GM12878 (cell line): Measurements from ENCODE around the gene MYO3B.

Experiments
- CEBPB ChIP-seq, 2 experiments: fragments of 150-350 bp in 1 of 2; IDR thresholded peaks; 2 replicates each; pipeline ENCODE4 v1.6.1; 2012 to 2014; ENCODE audit warnings: low read depth in 2 of 2, low read length in 2 of 2, borderline replicate concordance in 1 of 2, inconsistent platforms in 1 of 2
- KDM1A ChIP-seq: fragments of 200-600 bp; sonication (generic); IDR thresholded peaks from 2 replicates; pipeline ENCODE4 v1.6.1; 2016; ENCODE audit warnings: borderline replicate concordance
- NRF1 ChIP-seq: conservative IDR thresholded peaks from 2 replicates; pipeline ENCODE4 v1.6.1; 2011; ENCODE audit warnings: mild to moderate bottlenecking, low read depth, low read length, improper control_type of control experiment
- POLR2A ChIP-seq: IDR thresholded peaks from 2 replicates; pipeline ENCODE4 v1.6.1; 2011; ENCODE audit warnings: low read depth, mild to moderate bottlenecking, low read length
- RELA ChIP-seq: fragments of 450-650 bp; IDR thresholded peaks from 2 replicates; pipeline ENCODE4 v1.8.0; 2014; ENCODE audit warnings: borderline replicate concordance; ENCODE audit not compliant: partially characterized antibody
- REST ChIP-seq: IDR thresholded peaks from 2 replicates; pipeline ENCODE4 v1.6.1; 2012; ENCODE audit warnings: mild to moderate bottlenecking, low read depth, low read length
- TAF1 ChIP-seq: IDR thresholded peaks from 2 replicates; pipeline ENCODE4 v1.6.1; 2011; ENCODE audit warnings: mild to moderate bottlenecking, low read depth, low read length, borderline replicate concordance
- TARDBP ChIP-seq: IDR thresholded peaks from 2 replicates; pipeline ENCODE4 v1.6.1; 2016; ENCODE audit warnings: borderline replicate concordance
- ZSCAN29 ChIP-seq: fragments of 450-650 bp; IDR thresholded peaks from 2 replicates; pipeline ENCODE4 v1.6.1; 2017; ENCODE audit warnings: mild to moderate bottlenecking, moderate library complexity
- TF ChIP-seq, protein P1 (sequence below), 3 experiments: IDR thresholded peaks in 2 of 3; conservative IDR thresholded peaks in 1 of 3; 2 replicates each; pipeline ENCODE4 v1.5.1; 2011; ENCODE audit warnings: low read depth in 3 of 3, low read length in 3 of 3, mild to moderate bottlenecking in 3 of 3, control low read depth in 2 of 3, moderate library complexity in 2 of 3, inconsistent platforms in 1 of 3, mixed read lengths in 1 of 3; ENCODE audit not compliant: control insufficient read depth in 2 of 3, insufficient read depth in 1 of 3; ENCODE audit errors: extremely low read depth in 1 of 3
- TF ChIP-seq, protein P2 (sequence below): fragments of 450-650 bp; IDR thresholded peaks from 2 replicates; pipeline ENCODE4 v1.6.1; 2014; ENCODE audit warnings: mild to moderate bottlenecking

DNA sequence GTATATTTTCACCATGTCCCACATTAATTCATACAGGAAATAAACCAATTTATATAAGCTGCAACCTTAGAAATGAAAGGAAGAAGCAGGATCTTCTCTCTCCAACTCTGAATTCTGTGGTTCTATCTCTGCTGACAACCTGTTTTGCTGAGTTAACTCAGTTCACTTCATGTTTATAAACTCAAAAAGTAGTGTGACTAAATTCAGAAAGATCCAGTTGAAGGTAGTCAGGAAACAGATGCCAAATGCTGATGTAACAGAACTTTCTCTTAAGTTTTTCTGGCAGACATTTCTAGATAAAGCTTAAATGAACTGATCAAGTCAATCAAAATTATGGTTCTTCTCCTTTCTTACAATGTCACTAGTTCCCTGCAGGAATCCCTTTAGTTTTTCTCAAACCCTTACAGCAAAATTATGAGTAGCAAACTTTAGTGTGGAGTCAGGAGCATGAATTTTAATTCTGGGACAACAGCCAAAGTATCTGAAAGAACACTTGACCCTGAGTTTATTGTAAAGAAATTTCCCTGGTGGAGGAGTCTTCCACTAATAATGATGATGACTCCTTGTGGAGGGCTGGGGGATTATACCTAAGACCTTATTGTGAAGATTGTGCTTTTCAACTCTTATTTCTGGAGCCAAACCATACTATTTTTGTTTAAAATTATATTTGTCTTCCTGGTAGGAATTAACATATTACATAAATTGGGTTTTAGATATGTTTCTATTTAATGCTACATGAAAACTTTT lies 216.9 kb downstream of the MYO3B start:
- TF ChIP-seq CEBPB (IDR thresholded peaks at IDR 0.05; ENCODE audit: borderline replicate concordance in 1 of 2, low read depth in 2 of 2, low read length in 2 of 2): no peak
- TF ChIP-seq, protein P1, sequence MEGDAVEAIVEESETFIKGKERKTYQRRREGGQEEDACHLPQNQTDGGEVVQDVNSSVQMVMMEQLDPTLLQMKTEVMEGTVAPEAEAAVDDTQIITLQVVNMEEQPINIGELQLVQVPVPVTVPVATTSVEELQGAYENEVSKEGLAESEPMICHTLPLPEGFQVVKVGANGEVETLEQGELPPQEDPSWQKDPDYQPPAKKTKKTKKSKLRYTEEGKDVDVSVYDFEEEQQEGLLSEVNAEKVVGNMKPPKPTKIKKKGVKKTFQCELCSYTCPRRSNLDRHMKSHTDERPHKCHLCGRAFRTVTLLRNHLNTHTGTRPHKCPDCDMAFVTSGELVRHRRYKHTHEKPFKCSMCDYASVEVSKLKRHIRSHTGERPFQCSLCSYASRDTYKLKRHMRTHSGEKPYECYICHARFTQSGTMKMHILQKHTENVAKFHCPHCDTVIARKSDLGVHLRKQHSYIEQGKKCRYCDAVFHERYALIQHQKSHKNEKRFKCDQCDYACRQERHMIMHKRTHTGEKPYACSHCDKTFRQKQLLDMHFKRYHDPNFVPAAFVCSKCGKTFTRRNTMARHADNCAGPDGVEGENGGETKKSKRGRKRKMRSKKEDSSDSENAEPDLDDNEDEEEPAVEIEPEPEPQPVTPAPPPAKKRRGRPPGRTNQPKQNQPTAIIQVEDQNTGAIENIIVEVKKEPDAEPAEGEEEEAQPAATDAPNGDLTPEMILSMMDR (IDR thresholded peaks at IDR 0.05 in 2 of 3, conservative IDR thresholded peaks at IDR 0.05 in 1 of 3; ENCODE audit: control insufficient read depth in 2 of 3, extremely low read depth in 1 of 3, insufficient read depth in 1 of 3, low read depth in 3 of 3, low read length in 3 of 3): no peak
- no peak for TF ChIP-seq RELA
- TF ChIP-seq KDM1A: no peak
- no peak for TF ChIP-seq NRF1
- TF ChIP-seq, protein P2, sequence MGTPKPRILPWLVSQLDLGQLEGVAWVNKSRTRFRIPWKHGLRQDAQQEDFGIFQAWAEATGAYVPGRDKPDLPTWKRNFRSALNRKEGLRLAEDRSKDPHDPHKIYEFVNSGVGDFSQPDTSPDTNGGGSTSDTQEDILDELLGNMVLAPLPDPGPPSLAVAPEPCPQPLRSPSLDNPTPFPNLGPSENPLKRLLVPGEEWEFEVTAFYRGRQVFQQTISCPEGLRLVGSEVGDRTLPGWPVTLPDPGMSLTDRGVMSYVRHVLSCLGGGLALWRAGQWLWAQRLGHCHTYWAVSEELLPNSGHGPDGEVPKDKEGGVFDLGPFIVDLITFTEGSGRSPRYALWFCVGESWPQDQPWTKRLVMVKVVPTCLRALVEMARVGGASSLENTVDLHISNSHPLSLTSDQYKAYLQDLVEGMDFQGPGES: no peak
- TF ChIP-seq TARDBP: no peak
- no peak for TF ChIP-seq REST
- no peak for TF ChIP-seq POLR2A
- TF ChIP-seq TAF1: no peak
- TF ChIP-seq ZSCAN29: no peak
